NCI-H526 treated with DMSO at 0.1 percent for 48 hours (cell line): ENCODE measurements around the gene GALNT12.

ENCODE experiments used
- DNase-seq: peaks from one replicate; lab custom pipeline; 2025; lab: John Stamatoyannopoulos, UW

Gene GALNT12

DNA sequence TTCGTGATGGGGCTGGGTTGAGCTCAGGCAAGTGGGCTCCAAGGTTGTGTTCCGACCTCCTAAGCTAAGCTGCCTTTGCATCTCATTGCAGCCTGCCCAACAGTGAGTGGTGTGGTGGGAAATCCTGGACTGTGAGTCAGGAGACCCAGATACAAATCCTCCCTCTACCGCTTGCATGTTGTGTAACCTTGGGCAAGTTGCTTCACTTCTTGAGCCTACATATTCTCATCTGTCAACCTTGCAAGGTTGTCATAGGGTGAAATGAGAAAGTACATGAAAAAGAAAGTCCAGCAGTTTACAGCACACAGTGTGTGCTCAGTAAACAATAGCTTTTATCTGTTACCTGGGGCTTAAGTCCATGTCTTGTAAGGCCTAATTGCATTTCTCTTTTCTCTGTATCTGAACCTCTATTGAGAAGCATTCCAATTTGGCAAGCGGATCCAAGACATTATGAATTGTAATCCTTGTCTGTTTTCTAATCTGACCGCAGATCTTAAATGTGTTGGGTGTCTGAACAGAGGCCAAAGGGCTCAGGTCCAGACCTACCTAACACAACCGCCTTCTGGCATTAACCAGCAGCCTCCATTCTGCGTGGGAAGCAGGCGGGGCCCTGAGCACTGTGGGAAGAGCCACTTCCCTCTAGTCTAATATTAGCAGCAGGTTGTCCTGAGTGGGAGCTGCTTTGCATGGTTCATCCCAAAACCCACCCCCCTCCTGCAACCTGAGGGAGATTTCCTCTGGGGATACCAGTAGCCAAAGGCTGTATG is 1.8 kb upstream of the GALNT12 start:
- DNase-seq, result no peak

DNA sequence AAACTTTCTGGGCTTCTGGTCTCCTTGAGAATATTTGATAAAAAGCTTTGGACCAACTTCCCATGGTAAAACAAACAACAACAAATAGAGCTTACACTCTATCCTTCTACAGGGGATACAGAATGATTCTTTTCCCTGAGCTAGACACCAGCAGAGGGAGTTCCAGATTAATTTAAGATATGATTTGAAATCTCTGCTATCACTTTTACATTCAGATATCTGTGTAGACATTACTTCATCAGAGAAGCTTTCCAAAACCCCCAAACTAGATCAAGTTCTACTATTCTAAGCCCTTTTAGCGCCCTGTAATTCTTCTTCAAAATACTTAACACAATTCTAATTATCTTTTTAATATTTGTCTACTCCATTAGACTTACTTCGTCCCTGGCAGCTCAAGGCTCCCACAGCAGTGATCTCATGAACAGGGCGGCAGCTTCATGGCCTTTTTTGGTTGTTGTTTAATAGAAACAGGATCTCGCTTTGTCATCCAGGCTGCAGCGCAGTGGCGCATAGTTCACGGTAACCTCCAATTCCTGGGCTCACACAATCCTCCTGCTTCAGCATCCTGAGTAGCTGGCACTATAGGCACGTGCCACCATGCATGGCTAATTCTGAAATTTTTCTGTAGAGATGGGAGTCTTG is 955 bp upstream of the GALNT12 start:
- no peak for DNase-seq

DNA sequence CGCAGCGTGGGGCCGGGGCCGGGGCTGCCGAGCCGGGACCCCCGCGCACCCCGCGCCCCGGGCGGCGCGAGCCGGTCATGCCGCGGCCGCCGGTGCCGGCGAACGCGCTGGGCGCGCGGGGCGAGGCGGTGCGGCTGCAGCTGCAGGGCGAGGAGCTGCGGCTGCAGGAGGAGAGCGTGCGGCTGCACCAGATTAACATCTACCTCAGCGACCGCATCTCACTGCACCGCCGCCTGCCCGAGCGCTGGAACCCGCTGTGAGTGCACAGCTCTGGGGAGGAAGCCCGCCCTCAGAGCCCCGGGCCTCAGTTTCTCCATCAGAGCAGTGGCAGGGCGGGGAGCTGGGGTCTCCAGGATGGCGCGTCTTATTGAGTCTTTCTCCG is 335 bp downstream of the GALNT12 start:
- no peak for DNase-seq

- DNase-seq, result no peak
These were observed 943 bp downstream of the GALNT12 start for GRCh38 chr9:98808411-98808815.

DNA sequence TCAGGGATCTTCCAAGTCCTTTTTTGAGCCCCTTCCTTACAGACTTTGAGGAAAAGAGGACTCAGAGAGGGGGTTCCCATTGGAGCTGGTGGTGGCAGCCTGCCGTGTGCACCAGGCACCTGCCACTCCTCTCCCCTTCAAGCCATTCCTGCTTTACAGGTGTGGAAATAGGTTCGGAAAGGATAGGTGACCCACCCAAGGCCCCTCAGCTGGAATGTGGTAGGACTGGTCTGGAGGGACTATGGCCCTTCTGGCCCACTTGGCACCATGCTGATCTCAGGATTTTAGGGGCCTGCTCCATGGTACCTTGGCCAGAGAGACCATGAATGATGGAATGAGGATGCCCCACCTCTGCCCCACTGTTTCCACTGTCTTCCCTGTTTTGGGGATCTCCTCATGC is 1.4 kb downstream of the GALNT12 start:
- no peak for DNase-seq

- DNase-seq, result no peak
These were observed 2.0 kb downstream of the GALNT12 start for GRCh38 chr9:98809311-98810101.

DNA sequence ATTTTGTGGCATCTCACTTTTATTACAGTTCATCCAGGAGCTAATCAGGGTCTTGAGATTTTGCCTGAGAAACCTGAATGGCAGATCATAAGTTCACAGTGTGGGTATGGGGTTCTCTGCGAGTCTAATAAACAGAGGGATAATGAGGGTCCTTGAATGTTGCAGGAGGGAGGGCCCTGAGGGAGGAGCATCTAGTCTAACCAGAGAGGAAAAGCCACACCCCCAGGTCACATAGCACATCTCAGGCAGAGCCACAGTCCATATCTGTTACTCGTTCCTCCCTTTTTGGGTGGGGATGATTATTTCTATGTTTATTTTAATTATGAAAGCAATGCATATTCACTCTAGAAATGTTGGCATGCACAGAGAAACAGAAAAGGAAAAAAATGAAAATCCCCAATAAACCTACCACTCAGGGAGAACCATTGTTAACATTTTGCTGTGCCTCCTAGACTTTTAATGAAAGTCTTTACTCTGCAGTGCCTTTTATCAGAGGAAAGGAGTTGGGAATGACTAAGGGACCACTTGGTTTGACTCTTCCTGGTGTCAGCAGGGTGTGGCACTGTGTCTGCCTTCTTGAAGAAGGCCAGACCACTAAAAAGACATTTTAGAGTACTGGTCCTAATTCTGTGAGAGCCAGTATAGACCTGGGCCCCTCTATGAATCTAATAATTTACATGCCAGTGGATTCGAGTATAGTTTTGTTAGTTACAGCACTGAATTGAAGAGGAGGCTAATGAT is 2.8 kb downstream of the GALNT12 start:
- no peak for DNase-seq

GRCh38 chr9:98811051-98811650 is 3.7 kb downstream of the GALNT12 start:
- no peak for DNase-seq

GRCh38 chr9:98815391-98815951 is 8.0 kb downstream of the GALNT12 start:
- DNase-seq, result no peak

GRCh38 chr9:98818764-98819163 is 11.3 kb downstream of the GALNT12 start:
- no peak for DNase-seq

- DNase-seq, result no peak
These were observed 11.8 kb downstream of the GALNT12 start for GRCh38 chr9:98819231-98819630.

DNA sequence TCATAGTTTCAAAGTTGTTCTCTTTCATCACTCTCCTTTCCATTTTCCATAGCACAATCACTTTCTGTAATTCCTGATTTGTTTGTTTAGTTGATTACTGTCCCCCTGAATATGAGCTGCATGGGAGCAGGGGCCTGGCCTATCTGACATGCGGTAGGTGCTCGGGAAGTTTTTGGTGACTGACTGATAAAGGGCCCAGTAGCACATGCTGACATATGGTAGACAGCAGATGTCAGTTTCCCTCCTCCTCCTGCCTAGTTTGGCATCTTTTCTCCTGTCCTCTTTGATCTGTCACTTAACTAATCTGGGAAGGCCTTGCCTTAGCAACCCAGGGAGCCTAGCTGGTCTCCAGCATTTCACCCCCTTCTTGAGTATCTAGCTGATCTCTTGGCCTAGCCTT is 14.4 kb downstream of the GALNT12 start:
- DNase-seq, result no peak

- no peak for DNase-seq
These were observed 15.2 kb downstream of the GALNT12 start for GRCh38 chr9:98822661-98823060.

GRCh38 chr9:98823666-98824334 is 16.3 kb downstream of the GALNT12 start:
- no peak for DNase-seq

GRCh38 chr9:98825414-98825813 is 17.9 kb downstream of the GALNT12 start:
- no peak for DNase-seq

DNA sequence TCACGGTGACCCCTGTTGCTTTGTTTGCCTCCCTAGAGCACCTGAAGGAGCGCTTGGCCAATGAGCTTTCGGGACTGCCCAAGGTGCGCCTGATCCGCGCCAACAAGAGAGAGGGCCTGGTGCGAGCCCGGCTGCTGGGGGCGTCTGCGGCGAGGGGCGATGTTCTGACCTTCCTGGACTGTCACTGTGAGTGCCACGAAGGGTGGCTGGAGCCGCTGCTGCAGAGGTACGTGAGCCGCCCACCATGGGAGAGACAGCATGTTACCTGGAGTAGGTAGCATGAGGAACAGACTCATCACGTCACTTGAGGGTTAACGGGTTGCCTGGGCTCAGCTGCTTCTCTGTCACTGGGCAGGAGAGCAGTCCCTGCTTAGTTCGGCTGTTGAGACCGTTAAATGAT is 19.2 kb downstream of the GALNT12 start:
- no peak for DNase-seq

DNA sequence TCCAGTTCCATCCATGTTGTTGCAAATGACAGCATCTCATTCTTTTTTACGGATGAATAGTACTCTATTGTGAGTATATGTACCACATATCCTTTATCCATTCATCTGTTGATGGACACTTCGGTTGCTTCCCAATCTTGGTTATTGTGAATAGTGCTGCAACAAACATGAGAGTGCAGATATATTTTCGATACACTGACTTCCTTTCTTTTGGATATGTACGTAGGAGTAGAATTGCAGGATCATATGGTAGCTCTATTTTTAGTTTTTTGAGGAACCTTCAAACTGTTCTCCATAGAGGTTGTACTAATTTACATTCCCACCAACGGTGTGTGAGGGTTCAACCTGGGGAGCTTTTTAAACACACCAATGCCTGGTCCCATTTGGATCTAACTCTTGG is 22.3 kb downstream of the GALNT12 start:
- DNase-seq, result no peak

DNA sequence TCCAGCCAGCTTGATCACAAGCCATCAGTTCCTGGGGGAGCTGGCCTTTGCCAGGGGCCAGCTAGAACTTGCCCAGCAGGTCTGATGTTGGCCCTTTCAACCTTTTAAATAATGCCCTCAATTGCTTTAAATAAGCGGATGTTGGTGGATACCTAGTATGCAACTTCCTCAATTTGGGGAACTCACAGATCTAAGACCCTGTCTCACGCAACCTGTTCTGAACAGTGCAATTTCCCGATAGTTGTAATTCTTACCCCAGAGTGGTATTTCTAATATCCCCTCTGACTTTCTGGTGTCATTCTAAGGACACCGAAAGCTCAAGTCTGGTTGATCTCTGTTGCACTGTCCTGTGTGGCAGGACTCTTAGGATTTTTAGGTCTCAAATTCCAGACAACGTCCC is 23.1 kb downstream of the GALNT12 start:
- DNase-seq, result no peak

- DNase-seq, result no peak
These were observed 24.2 kb downstream of the GALNT12 start for GRCh38 chr9:98831696-98832095.

DNA sequence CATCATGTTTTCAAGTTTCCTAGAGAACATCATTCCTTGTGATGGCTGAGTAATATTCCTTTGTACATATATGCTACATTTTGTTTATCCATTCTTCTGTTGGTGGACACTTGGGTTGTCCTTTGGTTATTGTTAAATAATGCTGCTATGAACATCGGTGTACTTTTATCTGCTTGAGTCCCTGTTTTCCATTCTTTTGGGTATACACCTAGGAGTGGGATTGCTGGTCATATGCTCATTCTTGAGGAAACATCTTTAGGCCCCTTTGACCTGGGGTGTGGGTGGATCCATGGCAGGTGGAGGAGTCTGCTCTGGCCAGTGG is 25.3 kb downstream of the GALNT12 start:
- DNase-seq, result no peak
